Kidney tubule cell (primary cell): ENCODE data around the gene ATG16L1.

ENCODE experiments used
- DNase-seq: peaks from one replicate; pipeline ENCODE4 v3.0.0-alpha.2; 2018; ENCODE audit warnings: low spot score

The ATG16L1 gene

DNA sequence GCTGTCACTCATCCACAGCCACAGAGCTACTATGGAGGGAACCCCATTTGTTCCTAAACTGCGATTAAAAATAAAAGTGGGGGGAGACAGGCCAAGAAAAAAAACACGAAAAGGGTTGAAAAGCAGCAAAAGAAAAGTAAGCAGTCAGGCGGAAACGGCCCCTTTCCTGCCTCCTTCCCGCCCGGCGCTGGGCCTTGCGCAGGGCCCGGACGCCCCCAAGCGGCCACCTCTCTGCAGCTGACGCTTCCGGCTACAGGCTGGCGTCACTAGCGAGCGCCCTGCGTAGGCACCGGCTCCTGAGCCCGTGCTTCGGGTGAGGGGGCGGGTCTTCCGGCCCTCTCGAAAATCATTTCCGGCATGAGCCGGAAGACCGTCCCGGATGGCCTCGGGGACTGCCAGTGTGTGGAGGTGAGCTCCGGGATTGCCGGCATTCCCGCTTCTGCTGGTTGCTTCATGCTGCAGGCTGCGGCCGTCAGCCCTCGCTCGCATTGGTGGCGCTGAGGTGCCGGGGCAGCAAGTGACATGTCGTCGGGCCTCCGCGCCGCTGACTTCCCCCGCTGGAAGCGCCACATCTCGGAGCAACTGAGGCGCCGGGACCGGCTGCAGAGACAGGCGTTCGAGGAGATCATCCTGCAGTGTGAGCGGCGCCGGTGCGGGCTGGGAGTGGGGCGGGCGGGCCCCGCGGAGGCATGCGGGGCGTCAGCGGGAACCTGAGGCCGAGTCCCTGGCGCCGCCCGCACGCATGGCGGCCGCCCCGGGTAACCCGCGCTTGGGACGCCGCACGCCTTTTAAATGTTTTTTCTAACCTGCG is at the start of gene ATG16L1:
ATG16L1 (plus strand) TSS at position 368 of the 811 bp plus-strand sequence; CDS start at position 523, 155 bp downstream.
- peak; percentile 97 for DNase-seq

GRCh38 chr2:233202531-233202944 is 48.9 kb upstream of the ATG16L1 start:
- DNase-seq = no peak

DNA sequence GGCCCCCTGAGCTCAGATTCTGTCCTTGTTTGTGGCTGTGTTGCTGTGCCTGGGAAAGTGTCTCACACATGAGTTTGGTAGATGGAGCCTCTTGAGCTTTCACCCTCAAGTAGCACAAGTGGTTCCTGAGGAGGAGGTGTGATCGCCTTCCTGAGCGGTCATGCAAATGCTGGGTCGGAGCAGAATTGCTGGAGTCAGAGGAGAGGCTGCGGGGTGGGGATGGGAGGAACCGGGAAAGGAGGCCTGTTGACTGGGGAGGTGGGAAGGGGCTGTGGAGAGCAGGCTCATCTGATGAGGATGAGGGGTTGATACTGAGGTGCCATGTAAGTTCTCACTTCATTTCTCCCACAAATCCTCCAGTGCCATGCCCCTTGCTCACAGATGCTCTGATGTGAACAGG is 48.4 kb upstream of the ATG16L1 start:
- no peak for DNase-seq

GRCh38 chr2:233204286-233204936 is 47.1 kb upstream of the ATG16L1 start:
- DNase-seq = no peak

DNA sequence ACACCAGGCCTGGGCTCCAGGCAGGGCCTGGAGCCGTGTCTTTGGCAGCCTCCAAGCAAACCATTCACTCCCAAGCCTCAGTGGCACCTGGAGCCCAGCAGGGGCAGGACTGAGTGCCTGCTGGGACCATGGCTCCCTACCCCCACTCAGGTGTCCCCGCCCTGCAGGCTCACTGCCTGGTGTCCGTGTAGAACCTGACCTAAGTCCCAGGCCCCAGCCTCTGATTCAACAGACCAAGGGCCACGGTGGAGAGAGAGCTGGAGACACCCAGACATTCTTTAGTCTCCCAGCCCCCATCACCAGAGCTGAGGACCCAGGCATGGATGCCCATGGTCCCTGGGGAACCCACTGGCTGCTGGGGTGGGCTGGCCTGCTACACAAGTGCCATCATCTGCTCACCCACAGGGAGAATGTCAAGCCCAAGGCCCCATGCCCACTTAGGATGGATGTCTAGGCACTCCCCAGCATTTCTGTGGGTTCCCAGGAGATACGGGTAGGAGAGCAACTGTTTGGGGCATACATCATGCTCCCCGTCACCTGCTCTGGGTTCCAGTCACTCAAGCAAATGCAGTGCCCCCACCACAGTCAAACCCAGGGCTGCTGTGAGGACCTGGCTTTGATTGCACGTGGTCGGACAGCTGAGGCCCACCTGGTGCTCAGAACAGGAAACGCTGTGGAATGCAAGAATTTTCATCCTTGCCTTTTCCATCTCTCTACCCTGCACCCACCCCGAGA is 42.9 kb upstream of the ATG16L1 start:
- DNase-seq = peak; percentile 90

DNA sequence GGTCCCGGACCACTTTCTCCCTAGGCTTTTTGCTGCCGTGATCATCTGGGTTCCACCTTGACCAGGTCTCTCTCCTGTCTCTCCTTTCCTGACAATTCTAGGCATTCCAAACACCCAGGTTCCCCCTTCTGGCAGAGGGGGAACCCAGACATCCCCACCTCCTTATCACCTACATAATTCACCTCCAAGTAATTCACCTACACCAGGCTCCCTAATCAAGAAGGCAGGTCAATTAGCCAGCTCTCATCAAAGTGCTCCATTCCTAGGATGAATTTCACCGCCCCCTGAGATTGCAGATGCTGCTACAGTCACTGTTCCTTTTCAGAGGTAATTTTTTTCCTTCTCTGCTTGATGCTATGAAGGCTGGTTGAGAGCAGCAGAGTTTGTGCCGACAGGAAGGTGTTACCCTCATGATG is 42.3 kb upstream of the ATG16L1 start:
- no peak for DNase-seq

DNA sequence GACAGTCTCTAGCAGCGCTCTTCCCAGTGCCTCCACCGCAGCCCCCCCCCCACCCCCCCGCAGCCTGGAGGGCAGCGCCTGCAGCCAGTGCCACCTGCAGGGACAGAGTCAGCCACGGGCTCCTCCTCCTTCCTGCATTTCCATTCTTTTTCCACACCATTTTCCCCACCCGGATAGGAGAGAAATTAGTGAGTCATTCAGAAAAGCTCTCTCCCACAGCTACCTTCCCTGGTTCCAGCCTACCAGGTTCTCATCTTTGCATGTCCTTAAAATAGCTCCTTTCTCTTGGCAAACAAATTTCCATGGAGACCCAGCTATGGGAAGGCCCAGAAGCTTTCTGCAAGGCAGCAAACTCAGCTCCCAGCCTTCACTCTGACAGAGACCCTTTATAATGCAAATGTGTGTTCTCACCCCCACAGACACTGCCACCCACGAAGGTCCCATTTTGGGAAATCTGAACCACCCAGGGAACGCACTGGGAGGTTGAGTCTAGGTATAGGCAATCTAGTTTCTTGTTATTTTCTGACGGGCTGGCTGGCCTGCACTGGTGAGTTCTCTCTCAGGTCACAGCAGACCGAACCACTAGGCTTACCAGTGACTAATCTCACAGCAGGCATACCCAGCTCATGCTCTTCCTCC is 41.8 kb upstream of the ATG16L1 start:
- peak; percentile 94 for DNase-seq

DNA sequence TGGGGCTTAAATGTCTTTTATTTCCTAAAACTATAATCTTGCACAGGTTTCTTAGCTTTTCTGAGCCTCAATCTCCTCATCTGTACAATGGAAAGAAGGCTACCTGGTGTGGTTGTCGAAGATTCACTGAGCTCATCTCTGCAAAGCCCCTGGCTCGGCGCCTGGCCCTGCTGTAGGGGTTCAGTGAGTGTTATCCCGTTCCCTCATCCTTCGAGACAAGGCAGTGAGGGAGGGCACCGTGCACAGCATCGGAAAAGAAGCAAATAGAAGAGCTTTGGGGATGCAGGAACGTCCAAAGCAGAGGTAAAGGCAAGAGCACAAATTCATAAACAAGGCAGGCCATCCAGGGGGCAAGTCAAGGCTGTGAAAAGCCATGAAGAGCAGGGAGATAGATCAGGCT is 41.2 kb upstream of the ATG16L1 start:
- DNase-seq = no peak

GRCh38 chr2:233210843-233211547 is 40.5 kb upstream of the ATG16L1 start:
- DNase-seq = peak; percentile 91

DNA sequence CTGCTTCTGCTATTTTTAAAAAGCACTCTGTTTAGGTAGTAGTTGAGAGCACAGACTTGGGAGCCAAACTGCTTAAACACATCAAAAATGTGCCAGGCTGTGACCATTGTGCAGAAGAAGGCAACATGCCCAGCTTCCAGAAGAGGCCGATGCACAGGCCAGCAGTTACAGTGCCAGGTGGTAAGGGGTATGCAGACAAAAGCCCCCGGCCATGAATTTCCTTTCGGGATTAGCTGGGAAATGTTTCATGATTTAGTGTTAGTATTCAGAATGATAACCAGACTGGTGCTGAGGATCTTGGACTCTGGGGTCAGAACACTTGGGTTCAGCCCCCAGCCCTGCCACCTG is 40.0 kb upstream of the ATG16L1 start:
- no peak for DNase-seq

GRCh38 chr2:233213011-233213410 is 38.5 kb upstream of the ATG16L1 start:
- no peak for DNase-seq

DNA sequence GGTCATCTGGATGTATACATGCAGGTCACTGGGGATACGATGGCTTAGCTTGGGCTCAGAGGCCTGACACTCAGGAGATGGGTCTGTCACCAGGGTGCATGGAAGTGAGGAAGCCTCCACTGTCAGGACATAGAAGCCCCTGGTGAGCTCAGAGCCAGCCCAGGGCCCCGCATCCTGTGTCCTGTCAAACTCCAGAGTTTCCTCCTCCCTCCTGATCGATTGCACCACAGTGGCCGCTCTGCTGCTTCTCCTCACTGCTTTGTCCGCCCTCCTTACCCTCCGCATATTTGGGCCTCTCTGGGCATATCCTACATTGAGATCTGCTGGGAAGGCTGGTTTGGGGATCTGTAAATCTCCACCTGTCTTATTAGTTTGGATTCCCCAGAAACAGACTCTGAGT is 37.5 kb upstream of the ATG16L1 start:
- no peak for DNase-seq

GRCh38 chr2:233217892-233218377 is 33.5 kb upstream of the ATG16L1 start:
- no peak for DNase-seq

GRCh38 chr2:233218836-233219235 is 32.6 kb upstream of the ATG16L1 start:
- no peak for DNase-seq

- DNase-seq = no peak
Observed at GRCh38 chr2:233219848-233220247, 31.6 kb upstream of the ATG16L1 start.

DNA sequence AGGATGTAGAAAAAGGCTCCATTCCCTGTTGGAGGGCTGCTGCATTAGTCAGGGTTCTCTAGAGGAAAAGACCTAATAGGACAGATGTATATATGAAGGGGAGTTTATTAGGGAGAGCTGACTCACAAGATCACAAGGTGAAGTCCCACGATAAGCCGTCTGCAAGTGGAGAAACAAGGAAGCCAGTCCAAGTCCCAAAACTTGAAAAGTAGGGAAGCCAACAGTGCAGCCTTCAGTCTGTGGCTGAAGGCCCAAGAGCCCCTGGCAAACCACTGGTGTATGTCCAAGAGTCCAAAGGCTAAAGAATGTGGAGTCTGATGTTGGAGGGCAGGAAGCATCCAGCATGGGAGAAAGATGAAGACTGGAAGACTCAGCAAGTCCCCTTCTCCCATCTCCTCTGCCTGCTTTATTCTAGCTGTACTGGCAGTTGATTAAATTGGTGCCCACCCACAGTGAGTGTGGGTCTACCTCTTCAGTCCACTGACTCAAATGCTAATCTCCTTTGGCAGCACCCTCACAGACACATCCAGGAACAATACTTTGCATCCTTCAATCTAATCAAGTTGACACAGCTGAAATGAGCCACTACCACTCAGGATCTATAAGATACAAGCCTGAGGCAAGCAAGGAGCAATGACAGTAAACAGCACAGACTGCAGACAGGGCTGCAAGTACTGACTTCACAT is 30.0 kb upstream of the ATG16L1 start:
- peak; percentile 9 for DNase-seq

GRCh38 chr2:233223059-233223894 is 28.2 kb upstream of the ATG16L1 start:
- no peak for DNase-seq

GRCh38 chr2:233225230-233226068 is 26.0 kb upstream of the ATG16L1 start:
- DNase-seq = no peak

DNA sequence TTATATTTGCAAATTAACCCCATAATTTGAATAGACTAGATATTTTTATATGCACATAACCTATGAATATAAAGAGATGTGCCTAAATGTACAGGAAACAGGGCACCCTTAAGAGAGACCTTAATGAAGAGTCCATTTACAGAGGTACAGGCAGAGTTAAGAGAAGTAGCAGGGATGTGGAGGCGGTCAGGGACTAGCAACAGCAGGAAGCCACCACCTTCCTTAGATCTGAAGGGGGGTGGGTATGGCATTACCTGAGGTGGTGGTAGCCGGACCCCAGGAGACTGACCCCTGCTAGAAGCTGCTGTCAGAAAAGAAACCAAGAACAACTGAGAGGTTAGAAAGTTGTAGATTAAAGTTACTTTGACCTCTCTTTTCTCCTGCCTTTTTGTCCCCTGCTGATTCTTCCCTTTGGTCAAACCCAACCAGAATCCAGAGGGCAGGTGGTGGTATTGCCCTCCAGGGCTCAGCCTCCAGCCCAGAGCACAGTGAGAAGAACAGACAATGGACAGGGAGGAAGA is 24.9 kb upstream of the ATG16L1 start:
- DNase-seq = no peak
